Measurements from ENCODE around the gene PDZD2. TPM values are rescaled to one million over a fixed set of nuclear protein-coding genes. Genes with fewer than 3 reads are reported as not detected.

Gene PDZD2
- total and polyA plus RNA-seq, 8 donors = under 0.01 to 61.3 (median 5.8) TPM

- DNase-seq = no peak
- intact Hi-C loops (cut with DNase I; ENCODE audit: low total_unique reads) = no loop called here
- H3K27me3 ChIP-seq = no peaks in the 10 kb centered on the region
- H3K4me3 ChIP-seq = no peak overlapping the region
- H3K9me3 ChIP-seq = no peaks in the 10 kb centered on the region
- H3K27ac ChIP-seq = peak overlapping the region in 3 of 5 donors; percentile 72 to 83 (median 80)
- no peaks in the 10 kb centered on the region for H3K36me3 ChIP-seq
- TF ChIP-seq EP300 (IDR thresholded peaks at IDR 0.05) = no peak
- TF ChIP-seq POLR2A (IDR thresholded peaks at IDR 0.05) = no peak
- TF ChIP-seq CTCF (IDR thresholded peaks at IDR 0.05) = no peak
- no peak for TF ChIP-seq POLR2AphosphoS5 (IDR thresholded peaks at IDR 0.05)
- H3K4me1 ChIP-seq = peaks cover 5 to 51% (median 35%) of the 10 kb centered on the region in 4 donors
- WGBS, 5 donors = 51 to 75% (median 66%) methylated on average over 7 of the region's 7 CpGs
Observed at GRCh38 chr5:31890046-31890445, 251.1 kb downstream of the PDZD2 start.

- H3K27me3 ChIP-seq = no peaks in the 10 kb centered on the region
- H3K9me3 ChIP-seq = no peaks in the 10 kb centered on the region
- DNase-seq = peak in 1 of 2 donors; percentile 20
- H3K36me3 ChIP-seq = no peaks in the 10 kb centered on the region
- no peak overlapping the region for H3K4me3 ChIP-seq
- peaks cover 0 to 17% (median 12%) of the 10 kb centered on the region in 4 donors for H3K4me1 ChIP-seq
- TF ChIP-seq POLR2A (IDR thresholded peaks at IDR 0.05) (no peak), CTCF (IDR thresholded peaks at IDR 0.05) (no peak), EP300 (IDR thresholded peaks at IDR 0.05) (no peak), POLR2AphosphoS5 (IDR thresholded peaks at IDR 0.05) (no peak)
- 75 to 84% (median 80%) methylated on average over 6 of the region's 6 CpGs for WGBS, 5 donors
- intact Hi-C loops (cut with DNase I; ENCODE audit: low total_unique reads) = no loop called here
- H3K27ac ChIP-seq = no peak overlapping the region
Observed at GRCh38 chr5:31894141-31894540, 255.2 kb downstream of the PDZD2 start.

GRCh38 chr5:31895199-31895820 lies 256.4 kb downstream of the PDZD2 start:
- no peaks in the 10 kb centered on the region for H3K27me3 ChIP-seq
- H3K9me3 ChIP-seq = no peaks in the 10 kb centered on the region
- no peak overlapping the region for H3K27ac ChIP-seq
- TF ChIP-seq POLR2A (IDR thresholded peaks at IDR 0.05) (no peak), CTCF (IDR thresholded peaks at IDR 0.05) (no peak), EP300 (IDR thresholded peaks at IDR 0.05) (no peak)
- intact Hi-C loops (cut with DNase I; ENCODE audit: low total_unique reads) = no loop called here
- no peaks in the 10 kb centered on the region for H3K36me3 ChIP-seq
- peaks cover 0 to 6% (median 2%) of the 10 kb centered on the region in 4 donors for H3K4me1 ChIP-seq
- no peak overlapping the region for H3K4me3 ChIP-seq
- no peak for DNase-seq
- 73 to 85% (median 77%) methylated on average over 2 of the region's 2 CpGs for WGBS, 5 donors

GRCh38 chr5:31898036-31898632 lies 259.2 kb downstream of the PDZD2 start:
- TF ChIP-seq POLR2AphosphoS5 (IDR thresholded peaks at IDR 0.05) (no peak), POLR2A (IDR thresholded peaks at IDR 0.05) (no peak), EP300 (IDR thresholded peaks at IDR 0.05) (no peak), CTCF (IDR thresholded peaks at IDR 0.05) (no peak)
- Histone ChIP-seq H3K27ac (no peak overlapping the region), H3K36me3 (no peaks in the 10 kb centered on the region), H3K27me3 (no peaks in the 10 kb centered on the region), H3K4me1 (no peaks in the 10 kb centered on the region), H3K4me3 (no peak overlapping the region), H3K9me3 (no peaks in the 10 kb centered on the region)
- no peak for DNase-seq
- intact Hi-C loops (cut with DNase I; ENCODE audit: low total_unique reads) = no loop called here
- 58 to 85% (median 62%) methylated on average over 6 of the region's 6 CpGs for WGBS, 5 donors

Data from stomach (tissue), 9 donors.